ENCODE measurements around the gene CCR3.

Gene CCR3

DNA sequence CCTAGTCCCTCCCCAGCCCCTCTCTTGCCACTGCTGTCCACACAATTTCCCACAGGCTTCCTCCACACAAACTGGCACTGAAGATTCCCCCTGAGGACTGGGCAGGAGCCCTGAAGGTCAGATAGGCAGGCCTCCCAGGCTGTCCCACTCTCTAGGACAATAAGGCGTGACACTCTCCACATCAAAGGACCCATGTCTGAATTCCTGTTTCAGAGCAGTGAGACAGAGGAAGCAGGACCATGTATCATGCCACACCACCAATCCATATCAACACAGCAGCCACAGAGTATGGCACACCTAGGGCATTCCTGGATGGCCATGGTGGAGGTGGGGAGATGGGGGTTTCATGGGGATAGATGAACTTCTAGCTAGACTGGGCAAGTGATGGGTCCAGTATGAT, 20.3 kb upstream of the CCR3 start:
- no peak for DNase-seq (ENCODE audit: low read depth)

DNA sequence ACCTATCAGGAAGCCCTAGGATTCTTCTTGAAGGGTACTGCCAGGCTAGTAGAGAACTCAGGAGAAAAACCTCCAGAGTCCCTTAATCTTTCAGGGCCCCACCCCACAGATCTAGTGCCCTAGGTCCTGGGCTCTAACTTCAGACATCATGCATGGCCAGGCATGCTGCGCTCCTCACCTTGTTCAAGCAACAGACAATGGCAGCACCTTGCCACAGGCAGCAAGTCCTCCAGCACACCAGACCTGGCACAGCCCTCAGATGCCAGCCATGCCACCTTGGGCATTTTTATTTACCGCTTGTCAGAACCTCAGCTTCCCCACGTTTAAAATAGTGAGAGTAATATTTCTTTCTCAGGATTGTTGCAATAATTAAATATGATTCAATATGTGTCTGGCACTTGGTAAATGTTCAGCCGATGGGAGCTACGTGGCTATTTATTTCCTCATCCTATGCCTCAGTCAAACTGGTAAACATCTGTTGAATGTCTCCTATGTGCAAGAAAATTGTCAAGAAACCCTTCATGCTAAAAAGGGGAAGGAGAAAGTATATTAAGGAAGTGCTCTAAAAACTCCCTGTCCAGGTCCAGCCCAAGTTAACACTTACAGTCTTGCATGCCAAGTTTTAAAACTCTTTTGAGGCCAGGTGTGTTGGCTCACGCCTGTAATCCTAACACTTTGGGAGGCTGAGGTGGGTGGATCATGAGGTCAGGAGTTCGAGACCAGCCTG, 19.7 kb upstream of the CCR3 start:
- DNase-seq (ENCODE audit: low read depth), result no peak

DNA sequence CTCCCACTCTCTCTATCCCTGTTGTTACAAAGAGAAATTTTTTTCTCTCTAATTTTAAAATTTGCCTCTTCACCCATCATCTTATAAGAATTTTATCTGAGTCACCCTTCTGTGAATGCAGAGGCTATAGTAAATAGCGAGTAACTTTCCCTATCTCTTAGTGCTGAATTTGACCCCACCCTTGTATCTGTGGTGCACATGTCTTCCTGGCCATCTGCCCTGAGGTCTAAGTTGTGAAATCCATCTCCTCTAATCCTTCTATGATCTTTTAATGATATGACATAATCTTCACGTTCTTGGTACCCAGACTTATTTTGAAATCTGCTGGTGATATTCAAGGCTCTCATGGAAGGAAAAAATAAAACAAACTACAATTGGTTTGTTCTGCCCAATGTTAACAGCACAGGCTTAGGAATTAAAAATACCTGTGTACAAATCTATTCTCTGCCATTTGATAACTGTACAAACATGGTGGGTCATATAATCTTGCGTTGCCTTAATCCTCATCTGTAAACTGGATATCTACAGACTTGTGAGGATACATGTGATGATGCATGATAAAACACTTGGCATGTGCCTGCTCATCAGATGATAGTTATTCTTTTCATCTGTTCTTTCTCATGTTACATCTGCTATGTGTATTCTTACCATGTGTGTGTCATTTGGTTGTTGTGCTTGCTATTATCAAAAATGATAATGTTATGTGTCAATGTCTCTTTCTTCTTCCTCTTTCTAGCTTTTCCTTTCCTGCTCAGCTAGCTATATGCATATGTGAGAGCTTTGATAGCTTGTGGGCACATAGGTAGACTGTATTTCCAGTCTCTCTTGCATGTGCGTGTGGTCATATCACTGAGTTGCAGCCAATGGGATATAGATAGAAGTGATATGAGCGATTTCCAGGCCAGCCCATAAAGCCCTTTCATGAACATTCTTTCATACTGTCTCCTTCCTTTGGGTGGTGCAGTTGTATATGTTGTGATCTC, 13.7 kb upstream of the CCR3 start:
- no peak for DNase-seq (ENCODE audit: low read depth)

DNA sequence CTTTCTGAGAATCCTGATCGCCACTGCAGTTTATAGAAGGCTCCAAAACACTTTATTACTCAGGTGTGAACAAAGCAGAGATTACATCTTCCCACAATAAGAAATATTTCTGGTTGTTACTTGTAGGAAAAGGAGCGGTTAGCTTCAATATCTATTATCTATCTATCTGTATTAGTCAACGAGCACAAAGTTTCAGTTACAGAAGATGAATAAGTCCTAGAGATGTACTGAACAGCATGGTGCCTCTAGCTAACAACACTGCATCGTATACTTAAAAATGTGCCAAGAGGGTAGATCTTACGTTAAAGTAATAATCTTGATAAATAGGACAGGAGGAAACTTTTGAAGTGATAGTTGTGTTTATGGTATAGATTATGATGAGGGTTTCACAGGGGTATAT, 10.9 kb upstream of the CCR3 start:
- no peak for DNase-seq (ENCODE audit: low read depth)

DNA sequence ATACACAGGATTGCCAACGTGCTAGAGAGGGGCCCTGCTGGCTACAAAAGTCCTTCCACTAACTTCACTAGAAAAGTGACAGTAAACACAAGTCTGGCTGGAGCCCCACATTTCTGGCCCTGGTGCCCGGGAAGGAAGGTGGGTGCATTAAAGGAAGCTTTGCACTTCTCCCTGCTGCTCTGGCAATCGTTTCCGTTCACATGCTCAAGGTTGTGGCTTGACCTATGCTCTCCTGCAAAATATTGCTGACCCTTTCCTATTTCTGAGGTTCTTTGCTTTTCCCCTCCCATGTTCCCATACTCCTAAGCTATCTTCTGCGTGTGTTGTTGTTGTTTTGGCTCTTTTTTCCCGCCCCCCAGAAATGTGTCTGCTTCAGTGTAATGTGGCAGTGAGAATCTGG, 9.1 kb upstream of the CCR3 start:
- DNase-seq (ENCODE audit: low read depth), result no peak

DNA sequence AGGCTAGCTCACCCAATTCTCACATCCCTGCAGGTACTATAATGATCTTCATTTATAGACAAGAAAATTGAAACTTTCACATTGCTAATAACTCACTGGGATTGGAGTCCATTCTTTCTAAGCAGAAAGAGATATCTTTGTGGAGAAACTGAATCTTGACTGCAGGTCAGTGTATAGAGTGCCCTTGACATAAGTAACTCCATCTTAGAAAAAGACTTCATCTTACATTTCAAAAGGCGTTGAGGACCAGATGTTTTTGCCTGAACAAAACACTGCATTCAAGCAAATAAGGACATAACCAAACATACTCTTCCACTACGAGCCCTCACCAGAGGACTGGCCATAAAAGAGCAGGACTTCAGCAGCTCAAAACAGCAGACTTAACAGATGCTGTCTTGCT, 6.8 kb upstream of the CCR3 start:
- no peak for DNase-seq (ENCODE audit: low read depth)

DNA sequence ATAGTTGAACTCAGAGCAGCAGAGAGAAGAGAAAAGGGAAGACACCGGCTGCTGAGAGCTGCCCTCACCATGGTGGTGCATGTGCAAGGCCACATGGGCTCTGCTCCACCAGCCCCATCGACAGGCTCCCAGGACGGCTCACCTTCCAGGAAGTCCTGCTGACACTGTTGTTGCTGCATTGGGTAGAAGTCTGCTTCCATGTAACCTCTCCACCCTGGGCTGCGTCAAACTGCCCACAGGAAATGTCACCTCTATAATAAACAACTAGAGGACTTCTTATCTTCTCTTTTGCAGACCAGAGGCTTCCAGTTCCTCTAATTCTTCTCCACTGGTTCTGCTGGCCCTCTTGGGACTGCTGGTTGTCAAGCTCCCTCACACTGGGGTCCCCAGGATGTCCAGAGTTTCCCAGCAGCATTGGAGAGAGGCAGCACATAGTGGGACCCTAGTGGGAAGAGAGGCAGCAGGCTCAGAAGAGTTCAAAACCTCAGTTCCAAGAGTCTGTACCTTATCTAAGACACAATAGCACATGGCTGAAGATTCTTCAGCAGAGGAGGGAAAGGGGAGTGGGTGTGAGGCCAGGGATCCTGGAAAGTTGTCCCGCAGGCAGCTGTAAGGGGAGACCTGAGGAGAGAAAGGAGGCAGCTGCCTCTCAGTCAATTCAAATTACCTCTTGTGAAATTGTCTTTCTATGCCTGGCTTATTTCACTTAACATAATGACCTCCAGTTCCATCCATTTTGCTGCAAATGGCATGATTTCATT, 5.8 kb upstream of the CCR3 start:
- no peak for DNase-seq (ENCODE audit: low read depth)

DNA sequence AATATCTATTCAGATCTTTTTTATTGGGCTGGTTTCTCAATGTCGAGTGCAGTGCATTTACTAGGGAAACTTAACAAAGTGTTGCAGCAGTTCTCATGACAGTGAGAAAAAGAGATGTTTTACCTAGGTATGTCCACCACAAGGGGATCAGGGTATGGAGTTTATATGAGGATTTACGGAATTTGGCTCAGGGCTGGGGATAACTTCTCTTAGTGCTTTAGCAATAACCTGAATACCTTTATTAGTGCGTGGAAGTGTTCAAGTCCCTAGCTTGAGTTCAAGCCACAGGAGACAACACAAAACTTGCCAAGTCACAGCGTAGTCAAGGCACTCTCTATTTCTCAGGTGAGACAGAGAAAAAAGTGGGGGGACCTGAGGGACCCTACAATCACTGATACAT, 3.9 kb upstream of the CCR3 start:
- no peak for DNase-seq (ENCODE audit: low read depth)

DNA sequence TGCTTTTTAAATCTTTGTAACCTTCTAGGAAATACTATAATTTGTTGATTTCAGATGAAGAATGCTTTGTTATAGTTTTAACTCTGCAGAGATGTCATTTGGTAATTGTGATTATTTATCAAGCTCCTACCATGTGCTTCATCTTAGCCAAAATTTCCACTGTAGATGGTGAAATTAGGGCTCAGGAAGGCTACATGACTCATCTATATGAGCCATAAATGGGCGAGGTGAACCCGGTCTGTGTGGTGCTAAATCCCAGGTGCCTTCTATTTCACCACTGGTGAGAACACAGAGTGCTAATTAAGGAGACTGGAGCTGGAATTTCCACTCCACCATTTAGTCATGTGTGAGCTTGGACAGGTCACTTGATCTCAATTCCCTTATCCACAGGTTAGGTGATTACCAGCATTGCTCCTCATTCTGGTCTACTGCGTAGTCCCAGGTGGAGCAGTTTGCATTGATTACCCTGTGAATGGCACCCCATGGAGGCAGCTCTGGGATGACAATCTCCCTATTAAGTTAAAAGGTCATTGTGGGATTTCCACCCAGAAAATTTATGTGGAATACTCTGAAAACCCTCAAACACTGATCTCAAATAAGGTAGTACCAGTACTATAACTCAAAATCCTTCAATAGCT, 2.8 kb upstream of the CCR3 start:
- no peak for DNase-seq (ENCODE audit: low read depth)

DNA sequence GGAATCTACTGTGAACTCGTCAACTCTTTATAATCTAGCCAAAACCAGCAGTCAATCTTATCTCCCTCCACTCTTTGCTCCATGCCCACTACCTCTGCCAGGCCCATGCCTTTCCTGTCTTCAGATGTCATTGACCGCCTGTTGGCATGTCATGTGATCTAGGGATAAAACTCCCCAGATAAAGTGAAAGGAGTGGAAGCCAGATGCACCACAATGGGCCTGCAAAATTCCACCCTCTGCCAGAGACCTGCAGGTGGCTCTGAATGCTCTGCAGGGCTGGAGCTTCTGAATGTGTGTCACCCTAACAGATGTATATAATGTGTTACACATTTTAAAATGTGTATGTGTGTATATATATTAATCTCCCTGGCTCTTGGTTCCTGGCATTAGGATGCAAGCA, 2.3 kb upstream of the CCR3 start:
- no peak for DNase-seq (ENCODE audit: low read depth)

DNA sequence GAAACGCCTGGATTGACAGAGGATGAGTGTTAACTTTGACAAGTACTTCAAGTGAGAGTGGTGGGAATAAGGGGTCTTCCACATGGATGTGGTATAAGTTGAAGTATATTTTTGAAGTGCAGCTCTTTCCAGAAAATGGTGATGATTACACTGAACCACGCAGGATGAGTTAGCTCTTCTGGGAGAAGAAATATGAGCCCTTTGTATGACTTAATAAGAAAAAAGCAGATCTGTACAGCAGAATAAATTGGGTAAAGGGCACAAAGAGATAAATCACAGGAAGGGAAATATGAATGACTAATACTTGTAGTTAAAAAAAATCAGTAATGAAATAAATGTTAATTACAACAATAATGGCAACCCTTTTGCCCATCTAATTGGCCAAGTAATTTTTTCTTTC, 1.3 kb downstream of the CCR3 start:
- no peak for DNase-seq (ENCODE audit: low read depth)

DNA sequence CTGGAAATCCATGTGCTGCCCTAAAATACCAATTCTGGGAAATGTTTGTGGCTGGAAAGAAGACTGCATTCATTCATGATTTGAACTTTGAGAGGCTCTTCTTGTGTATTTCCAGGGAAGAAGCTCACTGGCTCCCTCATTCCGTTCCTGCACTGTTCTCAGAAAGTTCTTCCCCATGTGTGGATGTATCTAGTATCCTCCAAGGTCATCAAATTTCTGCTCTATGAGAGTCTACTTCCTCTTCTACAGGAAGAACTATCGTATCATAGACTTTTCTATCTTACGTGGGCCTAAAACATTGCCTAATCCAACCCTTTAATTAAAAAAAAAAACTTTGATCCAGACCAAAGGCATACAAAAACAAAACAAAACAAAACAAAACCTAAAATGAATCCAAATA, 2.9 kb downstream of the CCR3 start:
- DNase-seq (ENCODE audit: low read depth), result no peak

DNA sequence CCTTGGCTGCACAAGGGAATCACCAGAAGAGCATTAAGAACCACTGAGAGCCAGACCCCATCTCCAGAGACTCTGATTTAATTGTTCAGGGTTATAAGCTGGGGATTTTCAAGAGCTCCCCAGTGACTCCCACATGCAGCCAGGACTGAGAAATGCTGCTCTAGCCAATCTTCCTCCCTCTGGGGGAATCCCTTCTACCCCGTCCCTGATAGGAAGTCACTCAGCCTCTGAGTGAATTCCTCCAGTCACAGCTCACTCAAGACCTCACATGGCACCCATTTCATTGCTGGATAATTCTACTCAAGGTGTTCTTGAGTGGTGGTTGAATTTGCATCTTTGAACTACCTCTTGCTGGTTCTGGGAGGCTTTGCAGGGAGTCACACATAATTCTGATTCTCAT, 10.7 kb downstream of the CCR3 start:
- no peak for DNase-seq (ENCODE audit: low read depth)

DNA sequence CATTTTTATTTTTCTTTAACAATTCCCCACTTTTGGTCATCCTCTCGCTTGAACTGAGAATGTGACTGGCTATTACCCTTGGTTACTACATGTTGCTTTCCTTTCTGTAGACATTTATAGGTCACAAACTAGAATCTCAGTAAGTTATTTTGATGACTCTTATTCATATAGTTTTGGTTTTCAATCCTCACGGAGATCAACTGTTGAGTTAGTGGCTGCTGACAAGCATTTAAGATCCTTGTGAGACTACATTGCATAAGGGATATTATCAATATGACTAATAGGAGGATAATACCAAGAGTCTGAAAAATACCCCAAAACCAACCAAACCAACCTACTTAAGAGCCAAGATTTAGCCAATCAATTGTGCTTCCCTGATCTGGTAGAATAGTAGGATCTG, 16.3 kb downstream of the CCR3 start:
- no peak for DNase-seq (ENCODE audit: low read depth)

DNA sequence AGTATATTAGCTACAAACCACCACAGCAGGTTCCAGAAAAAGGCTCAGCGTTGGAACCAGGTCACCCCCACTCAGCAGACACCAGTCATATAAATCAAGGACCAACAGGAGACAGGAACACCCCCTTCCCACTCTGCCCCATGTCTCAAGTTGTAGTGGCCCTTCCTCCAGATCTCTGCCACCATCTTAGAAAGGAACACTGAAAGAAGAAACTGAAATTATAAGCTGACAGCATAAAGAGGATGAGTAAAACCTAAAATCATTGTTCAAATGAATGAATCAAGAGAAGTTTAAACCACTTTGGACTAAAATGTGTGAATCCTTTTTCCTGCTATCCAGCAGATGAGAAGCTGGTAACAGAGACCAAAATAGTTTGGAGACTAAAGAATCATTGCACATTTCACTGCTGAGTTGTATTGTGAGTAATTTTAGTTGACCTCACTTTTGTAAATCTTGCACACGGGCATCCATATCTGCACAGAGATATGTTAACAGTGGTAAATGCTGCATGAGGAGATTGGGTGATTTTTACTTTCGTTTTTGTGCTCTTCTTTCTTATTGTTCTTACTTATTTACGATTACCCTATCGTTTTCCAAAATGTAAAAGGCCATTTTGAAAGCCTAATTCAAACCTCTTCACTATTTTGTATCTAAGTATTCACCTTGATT, 19.8 kb downstream of the CCR3 start:
- no peak for DNase-seq (ENCODE audit: low read depth)

DNA sequence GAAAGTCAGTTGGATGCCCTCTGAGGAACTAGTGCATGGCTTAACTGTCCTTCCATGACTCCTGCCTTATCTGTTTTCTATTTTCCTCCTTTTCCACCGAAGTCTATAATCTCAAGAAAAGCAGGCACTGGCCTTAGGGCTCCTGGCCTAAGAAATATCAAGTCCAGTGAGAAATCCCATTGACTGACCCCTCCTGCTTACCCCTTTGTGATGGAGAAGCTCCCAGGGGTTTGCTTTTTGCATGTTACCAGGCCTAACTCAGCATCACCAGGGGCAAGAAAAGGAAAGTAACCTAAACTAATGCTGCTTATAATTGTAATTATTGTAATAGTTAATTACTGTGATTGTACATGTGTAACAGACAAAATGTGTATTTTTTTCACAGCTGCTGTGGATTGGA, 21.7 kb downstream of the CCR3 start:
- DNase-seq (ENCODE audit: low read depth), result no peak

DNA sequence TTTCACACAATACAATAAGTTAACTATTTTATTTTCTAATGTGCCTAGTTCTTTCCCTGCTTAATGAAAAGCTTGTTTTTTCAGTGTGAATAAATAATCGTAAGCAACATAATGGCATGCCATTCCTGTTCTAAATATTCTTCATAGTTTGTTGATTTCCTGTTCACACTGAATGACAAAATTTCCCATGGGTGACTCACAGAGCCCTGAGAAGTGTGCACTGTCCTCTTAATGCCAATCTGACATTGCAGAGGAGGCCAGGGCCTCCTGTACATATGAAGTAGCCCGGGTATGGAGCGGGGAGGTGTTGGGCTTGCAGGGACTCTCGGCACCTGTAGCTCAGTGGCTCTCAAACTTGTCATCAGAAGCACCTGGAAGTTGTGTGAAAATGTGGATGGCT, 24.3 kb downstream of the CCR3 start:
- no peak for DNase-seq (ENCODE audit: low read depth)

DNA sequence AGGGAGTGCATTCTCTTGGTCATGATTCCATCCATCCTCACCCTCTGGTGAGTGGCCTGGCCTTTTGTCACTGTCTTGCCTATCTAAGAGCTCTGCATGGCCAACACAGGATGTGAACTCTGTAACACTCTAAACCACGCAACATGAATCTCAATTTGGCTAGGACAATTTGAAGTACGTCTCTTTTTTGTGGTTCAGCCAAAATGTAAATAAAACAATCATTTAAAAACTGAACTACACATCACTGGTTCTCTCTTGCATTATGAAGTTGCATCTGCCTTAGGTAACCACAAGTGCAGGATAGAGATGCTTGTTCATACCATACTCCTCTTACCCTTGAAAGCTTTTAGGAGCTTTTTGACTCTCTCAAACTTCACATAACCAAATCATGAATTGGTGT, 27.3 kb downstream of the CCR3 start:
- DNase-seq (ENCODE audit: low read depth), result no peak

DNA sequence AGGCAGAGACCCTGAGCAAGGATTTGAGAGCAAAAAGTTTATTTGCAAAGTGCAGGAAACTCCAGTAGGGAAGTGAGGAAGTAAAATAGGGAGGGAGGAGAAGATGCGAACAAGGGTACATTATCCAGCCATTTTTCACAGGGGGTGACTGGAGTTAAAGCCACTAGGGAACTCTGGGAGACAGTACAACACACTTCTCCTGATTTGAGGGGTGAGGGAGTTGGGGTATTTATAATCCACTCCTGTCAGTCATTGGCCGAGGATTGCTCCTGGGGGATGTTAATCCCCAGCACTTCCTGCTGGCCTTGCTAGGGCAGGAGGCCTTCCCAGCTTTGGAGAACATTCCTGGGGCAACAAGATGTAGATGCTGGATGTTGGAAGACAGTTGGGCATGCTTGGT, 28.2 kb downstream of the CCR3 start:
- DNase-seq (ENCODE audit: low read depth), result no peak

DNA sequence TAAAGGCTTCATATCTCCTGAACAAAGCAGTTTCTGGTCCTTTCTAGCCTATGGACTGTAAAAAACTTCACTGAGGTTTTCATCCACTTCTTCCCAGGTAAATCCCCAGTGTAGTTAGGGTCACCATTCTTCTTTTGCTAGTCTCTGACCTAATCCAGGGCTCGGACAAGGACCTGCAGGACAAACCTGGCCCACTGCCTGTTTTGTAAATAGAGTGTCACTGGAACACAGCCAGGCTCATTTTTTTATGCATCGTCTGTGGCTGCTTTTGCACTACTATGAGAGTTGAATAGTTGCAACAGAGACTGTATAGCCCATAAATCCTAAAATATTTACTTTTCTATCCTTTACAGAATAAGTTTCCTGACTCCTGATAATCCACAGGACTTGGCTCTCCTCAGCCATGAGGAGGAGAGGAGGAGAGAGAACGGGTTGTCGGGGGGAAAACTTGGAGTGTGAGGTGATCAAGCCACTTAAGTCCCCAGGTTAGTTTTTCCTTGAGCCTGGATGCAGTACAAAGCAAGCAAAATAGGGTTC, 29.0 kb downstream of the CCR3 start:
- DNase-seq (ENCODE audit: low read depth), result no peak

DNA sequence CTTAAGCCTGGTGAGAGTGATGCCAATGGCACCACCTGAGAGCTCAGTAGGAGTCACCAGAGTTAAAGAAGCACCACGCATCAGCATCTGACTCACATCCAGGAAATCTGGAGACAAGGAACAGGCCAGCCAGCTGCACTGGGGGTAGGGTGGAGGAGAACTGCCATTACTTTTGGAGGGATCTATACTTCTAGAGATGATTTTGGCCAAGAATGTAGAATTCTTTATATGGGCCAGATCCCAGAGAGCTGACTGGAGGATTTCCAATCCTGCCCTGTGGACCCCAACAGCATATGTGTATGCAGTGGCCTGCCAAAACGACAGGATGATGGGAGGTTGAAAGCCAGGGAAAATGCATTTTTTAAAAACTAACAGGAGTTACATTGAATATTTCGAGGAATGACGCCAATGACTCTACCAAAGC, 29.8 kb downstream of the CCR3 start:
- DNase-seq (ENCODE audit: low read depth), result no peak
